Epithelial cell of esophagus (primary cell): Measurements from ENCODE around the gene UBE2J2.

Experiments used
- DNase-seq: peaks from one replicate; pipeline ENCODE4 v3.0.0; 2010; ENCODE audit warnings: low read depth
- H3K4me3 ChIP-seq: 2 replicates; pipeline ENCODE4 v1.5.1; 2011; ENCODE audit warnings: mild to moderate bottlenecking, low read length, control low read depth
- TF ChIP-seq, protein P1 (sequence below): IDR thresholded peaks from 2 replicates; pipeline ENCODE4 v1.5.1; 2011; ENCODE audit warnings: low read depth, mild to moderate bottlenecking, low read length, control low read depth, inconsistent platforms; ENCODE audit not compliant: insufficient read depth; ENCODE audit errors: missing control alignments

Gene UBE2J2

DNA sequence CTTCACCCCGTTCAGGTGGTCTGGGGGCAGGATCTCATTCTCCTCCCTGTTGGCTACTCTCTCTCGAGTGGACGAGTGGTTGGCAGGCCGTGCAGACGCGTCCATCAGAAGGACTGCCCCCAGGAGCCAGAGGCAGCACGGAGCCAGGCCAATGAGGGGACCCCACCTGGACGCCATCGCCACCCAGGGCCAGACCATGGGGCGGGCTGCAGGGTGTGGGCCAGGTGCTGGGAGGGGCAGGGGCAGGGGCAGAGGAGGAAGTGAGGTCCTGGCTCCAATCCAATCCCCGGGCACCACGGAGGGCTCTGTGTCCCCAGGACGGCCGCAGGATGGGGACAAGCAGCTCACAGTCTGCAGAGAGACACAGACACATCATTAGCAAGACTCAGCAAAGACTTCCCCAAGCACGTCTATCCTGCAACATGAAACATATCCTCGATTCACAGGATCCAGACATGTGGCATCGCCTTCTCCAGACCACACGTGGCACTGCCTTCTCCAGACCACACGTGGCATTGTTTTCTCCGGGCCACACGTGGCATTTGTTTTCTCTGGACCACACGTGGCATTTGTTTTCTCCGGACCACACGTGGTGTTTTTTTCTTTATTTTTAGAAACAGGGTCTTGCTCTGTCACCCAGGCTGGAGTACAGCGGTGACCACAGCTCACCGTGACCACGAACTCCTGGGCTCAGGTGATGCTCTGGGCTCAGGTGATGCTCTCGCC, 44.9 kb downstream of the UBE2J2 start:
- TF ChIP-seq, protein P1, sequence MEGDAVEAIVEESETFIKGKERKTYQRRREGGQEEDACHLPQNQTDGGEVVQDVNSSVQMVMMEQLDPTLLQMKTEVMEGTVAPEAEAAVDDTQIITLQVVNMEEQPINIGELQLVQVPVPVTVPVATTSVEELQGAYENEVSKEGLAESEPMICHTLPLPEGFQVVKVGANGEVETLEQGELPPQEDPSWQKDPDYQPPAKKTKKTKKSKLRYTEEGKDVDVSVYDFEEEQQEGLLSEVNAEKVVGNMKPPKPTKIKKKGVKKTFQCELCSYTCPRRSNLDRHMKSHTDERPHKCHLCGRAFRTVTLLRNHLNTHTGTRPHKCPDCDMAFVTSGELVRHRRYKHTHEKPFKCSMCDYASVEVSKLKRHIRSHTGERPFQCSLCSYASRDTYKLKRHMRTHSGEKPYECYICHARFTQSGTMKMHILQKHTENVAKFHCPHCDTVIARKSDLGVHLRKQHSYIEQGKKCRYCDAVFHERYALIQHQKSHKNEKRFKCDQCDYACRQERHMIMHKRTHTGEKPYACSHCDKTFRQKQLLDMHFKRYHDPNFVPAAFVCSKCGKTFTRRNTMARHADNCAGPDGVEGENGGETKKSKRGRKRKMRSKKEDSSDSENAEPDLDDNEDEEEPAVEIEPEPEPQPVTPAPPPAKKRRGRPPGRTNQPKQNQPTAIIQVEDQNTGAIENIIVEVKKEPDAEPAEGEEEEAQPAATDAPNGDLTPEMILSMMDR: no peak
- no peak overlapping the region for H3K4me3 ChIP-seq
- no peak for DNase-seq

DNA sequence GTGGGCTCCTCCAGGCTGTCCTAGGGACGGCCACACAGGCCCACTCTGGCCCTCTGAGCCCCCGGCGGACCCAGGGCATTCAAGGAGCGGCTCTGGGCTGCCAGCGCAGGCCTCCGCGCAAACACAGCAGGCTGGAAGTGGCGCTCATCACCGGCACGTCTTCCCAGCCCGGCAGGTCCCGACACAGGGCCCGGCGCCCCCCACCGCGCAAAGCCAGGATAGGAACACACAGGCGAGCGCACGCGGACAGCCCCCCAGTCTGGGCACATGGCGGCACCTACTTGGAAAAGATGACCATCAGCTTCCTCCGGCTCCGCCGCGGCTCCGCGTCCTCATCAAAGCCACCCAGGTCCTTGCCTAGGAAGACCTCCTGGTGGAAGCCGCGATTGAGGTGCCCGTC, 45.5 kb downstream of the UBE2J2 start:
- no peak overlapping the region for H3K4me3 ChIP-seq
- no peak for DNase-seq
- TF ChIP-seq, protein P1: no peak

DNA sequence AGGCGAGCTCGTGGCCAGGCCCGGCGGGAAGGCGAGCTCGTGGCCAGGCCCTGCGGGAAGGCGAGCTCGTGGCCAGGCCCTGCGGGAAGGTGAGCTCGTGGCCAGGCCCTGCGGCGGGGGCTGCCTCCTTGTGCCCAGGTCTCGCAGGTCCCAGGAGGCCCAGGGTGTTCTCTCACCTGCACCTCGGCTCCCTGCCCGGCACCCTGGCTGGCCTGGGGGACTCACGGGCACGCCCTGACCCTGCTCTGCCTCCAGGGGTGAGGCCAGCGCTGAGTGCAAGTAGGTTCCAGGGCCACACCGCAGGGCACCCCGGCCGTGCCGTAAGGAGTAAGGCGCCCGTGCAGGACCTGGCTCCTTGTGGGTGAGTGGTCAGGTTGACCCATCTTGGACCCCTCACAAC, 46.3 kb downstream of the UBE2J2 start:
- no peak overlapping the region for H3K4me3 ChIP-seq
- no peak for DNase-seq
- TF ChIP-seq, protein P1: no peak

DNA sequence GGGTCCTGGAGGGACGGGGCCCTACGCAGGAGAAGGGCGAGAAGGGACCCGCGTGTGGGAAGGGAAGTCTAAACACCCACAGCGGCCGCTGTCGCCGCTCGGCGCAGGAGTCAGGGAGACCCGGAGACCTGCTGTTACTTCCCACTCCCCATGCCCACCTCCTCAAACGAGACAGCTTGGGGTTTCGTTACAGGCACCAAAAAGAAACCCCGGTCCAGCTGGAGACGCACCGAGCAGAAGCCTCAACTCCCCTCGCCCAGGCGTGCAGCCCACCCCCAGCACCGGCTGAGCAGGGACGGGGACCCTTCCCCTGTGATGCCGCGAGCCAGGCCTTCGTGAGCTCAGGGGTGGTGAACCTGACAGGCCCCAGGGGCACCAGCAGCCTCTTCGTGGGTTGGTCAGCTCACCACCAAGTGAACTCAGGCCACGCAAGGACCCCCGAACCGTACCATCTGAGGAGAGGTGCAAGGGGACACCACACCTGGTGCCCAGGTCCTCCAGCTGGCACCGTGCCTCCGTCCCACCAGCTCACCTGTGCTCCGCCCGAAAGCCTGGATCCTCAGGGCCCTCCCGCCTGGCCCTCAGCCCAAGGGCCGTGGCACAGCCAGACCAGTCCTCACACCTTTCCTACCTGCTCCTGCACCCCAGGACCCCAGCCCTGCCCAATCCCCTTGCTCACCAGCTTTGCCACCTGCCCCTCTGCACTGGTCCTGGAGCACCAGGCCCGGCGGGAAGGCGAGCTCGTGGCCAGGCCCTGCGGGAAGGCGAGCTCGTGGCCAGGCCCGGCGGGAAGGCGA, 46.9 kb downstream of the UBE2J2 start:
- DNase-seq: no peak
- H3K4me3 ChIP-seq: no peak overlapping the region
- TF ChIP-seq, protein P1: no peak

DNA sequence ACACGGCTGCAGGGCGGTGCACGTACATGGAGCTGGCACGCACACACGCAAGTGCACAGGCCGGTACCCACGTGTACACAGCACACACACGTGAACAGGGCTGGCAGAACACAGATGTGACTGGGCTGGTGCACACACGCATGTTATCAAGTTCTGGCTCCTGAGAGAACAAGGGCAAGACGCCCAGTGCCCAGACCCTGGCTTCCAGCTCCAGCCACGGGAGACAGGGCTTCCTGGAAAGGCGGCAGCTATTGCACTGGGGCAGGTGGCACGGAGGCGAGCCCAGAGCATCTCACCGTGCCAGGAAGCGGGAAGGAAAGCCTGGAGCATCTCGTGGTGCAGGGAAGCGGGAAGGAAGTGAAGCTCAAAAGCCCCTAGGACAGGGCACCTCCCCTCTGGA, 47.7 kb downstream of the UBE2J2 start:
- TF ChIP-seq, protein P1: no peak
- no peak overlapping the region for H3K4me3 ChIP-seq
- DNase-seq: no peak

DNA sequence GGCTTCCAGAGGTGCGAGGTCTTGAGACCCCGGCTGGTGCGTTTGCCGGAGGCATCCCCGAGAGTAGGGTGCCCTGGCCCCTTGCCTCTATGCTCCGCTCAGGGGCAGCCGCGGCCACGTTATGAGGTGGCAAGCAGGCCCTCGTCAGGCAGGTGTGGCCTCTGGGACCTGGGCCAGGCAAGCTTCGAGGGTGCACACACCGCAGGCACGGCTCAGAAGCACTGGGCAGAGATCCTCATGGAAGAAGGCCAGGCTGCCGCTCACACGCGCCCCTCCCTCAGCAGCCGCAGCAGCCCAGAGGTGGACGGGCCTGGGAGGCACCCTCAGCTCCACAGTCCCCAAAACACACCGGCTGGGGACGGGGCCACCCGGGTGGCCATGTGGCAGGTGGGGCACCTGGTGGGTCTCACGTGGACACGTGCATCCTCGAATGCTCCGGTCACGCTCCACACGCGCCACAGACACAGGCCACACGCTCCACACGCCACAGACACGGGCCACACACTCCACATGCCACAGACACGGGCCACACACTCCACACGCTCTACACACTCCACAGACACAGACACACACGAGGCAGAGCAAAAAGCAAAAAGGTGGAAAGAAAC, 48.3 kb downstream of the UBE2J2 start:
- DNase-seq: no peak
- TF ChIP-seq, protein P1: no peak
- no peak overlapping the region for H3K4me3 ChIP-seq
